NCI-H1930 (cell line): Measurements from ENCODE around the gene ZEB2.
A peak's percentile ranks its signal among the peaks of the same experiment; 100 is the strongest.

Experiments
- DNase-seq, 2 experiments: peaks; one replicate each; lab custom pipeline; 2025; lab: John Stamatoyannopoulos, UW

Gene ZEB2

GRCh38 chr2:144512891-144513351 is 7.0 kb downstream of the ZEB2 start:
- DNase-seq: no peak

GRCh38 chr2:144512470-144512869 is 7.4 kb downstream of the ZEB2 start:
- DNase-seq: no peak

GRCh38 chr2:144511937-144512336 is 8.0 kb downstream of the ZEB2 start:
- no peak for DNase-seq

GRCh38 chr2:144511226-144511810 is 8.6 kb downstream of the ZEB2 start:
- no peak for DNase-seq

- DNase-seq: no peak
These were observed 9.5 kb downstream of the ZEB2 start for GRCh38 chr2:144510294-144510991.

- no peak for DNase-seq
These were observed 10.1 kb downstream of the ZEB2 start for GRCh38 chr2:144509879-144510221.

GRCh38 chr2:144509001-144509878 is 10.7 kb downstream of the ZEB2 start:
- DNase-seq: no peak

GRCh38 chr2:144508172-144508851 is 11.6 kb downstream of the ZEB2 start:
- no peak for DNase-seq

GRCh38 chr2:144507441-144508171 is 12.3 kb downstream of the ZEB2 start:
- no peak for DNase-seq

GRCh38 chr2:144505245-144505831 is 14.6 kb downstream of the ZEB2 start:
- DNase-seq: peak in 1 of 2 experiments; percentile 3

GRCh38 chr2:144504218-144504641 is 15.7 kb downstream of the ZEB2 start:
- DNase-seq: no peak

GRCh38 chr2:144503242-144503641 is 16.7 kb downstream of the ZEB2 start:
- DNase-seq: no peak

GRCh38 chr2:144502369-144502768 is 17.6 kb downstream of the ZEB2 start:
- DNase-seq: no peak

GRCh38 chr2:144501627-144502026 is 18.3 kb downstream of the ZEB2 start:
- DNase-seq: no peak

- DNase-seq: no peak
These were observed 18.8 kb downstream of the ZEB2 start for GRCh38 chr2:144501118-144501517.

- DNase-seq: no peak
These were observed 19.4 kb downstream of the ZEB2 start for GRCh38 chr2:144500563-144500962.

GRCh38 chr2:144498277-144498676 is 21.6 kb downstream of the ZEB2 start:
- no peak for DNase-seq

GRCh38 chr2:144496977-144497598 is 22.8 kb downstream of the ZEB2 start:
- no peak for DNase-seq

- DNase-seq: no peak
These were observed 23.6 kb downstream of the ZEB2 start for GRCh38 chr2:144496092-144496976.
